Activated CD4-positive, CD25-positive, alpha-beta regulatory T cell treated with anti-CD3 and anti-CD28 coated beads, Interleukin-2, amount 50 U/mL, for 72 hours (primary cell): ENCODE measurements around the gene FAM200A.
"Not testable (repeated sequence)": the region's sequence is repeated elsewhere in the genome, so short reads cannot be mapped to it uniquely, and the experiment has no call there.

Source experiments
- DNase-seq: peaks from one replicate; pipeline ENCODE4 v3.0.0; 2021

Gene FAM200A

GRCh38 chr7:99551767-99552463 lies at the start of gene FAM200A:
FAM200A (minus strand) TSS chr7:99552114; CDS start chr7:99548407, 3,707 bp downstream.
- DNase-seq = peak; percentile 74

- no peak for DNase-seq
These were observed 47.9 kb upstream of the FAM200A start for GRCh38 chr7:99599836-99600235.

- no peak for DNase-seq
These were observed 46.0 kb upstream of the FAM200A start, which contains the start of gene TMEM225B for GRCh38 chr7:99597762-99598501. TMEM225B (plus strand) TSS chr7:99598267; CDS start chr7:99604389, 6,122 bp downstream.

- DNase-seq = no peak
These were observed 44.6 kb upstream of the FAM200A start for GRCh38 chr7:99596408-99596955.

GRCh38 chr7:99594948-99595745 lies 43.2 kb upstream of the FAM200A start:
- DNase-seq = no peak

- DNase-seq = no peak
These were observed 37.0 kb upstream of the FAM200A start for GRCh38 chr7:99588868-99589267.

- not testable (repeated sequence) for DNase-seq
These were observed 28.9 kb upstream of the FAM200A start for GRCh38 chr7:99580778-99581332.

- peak; percentile 47 for DNase-seq
These were observed 28.3 kb upstream of the FAM200A start for GRCh38 chr7:99579956-99580777.

- no peak for DNase-seq
These were observed 27.5 kb upstream of the FAM200A start for GRCh38 chr7:99579281-99579955.

- DNase-seq = no peak
These were observed 24.3 kb upstream of the FAM200A start for GRCh38 chr7:99576251-99576650.

- DNase-seq = no peak
These were observed 21.3 kb upstream of the FAM200A start for GRCh38 chr7:99573257-99573656.

GRCh38 chr7:99571768-99572167 lies 19.9 kb upstream of the FAM200A start:
- no peak for DNase-seq

- DNase-seq = not testable (repeated sequence)
These were observed 16.9 kb upstream of the FAM200A start for GRCh38 chr7:99568770-99569169.

GRCh38 chr7:99563650-99564049 lies 11.7 kb upstream of the FAM200A start:
- no peak for DNase-seq

- no peak for DNase-seq
These were observed 10.9 kb upstream of the FAM200A start for GRCh38 chr7:99562832-99563231.

GRCh38 chr7:99562114-99562784 lies 10.3 kb upstream of the FAM200A start:
- no peak for DNase-seq

- DNase-seq = no peak
These were observed 9.8 kb upstream of the FAM200A start for GRCh38 chr7:99561737-99562051.

GRCh38 chr7:99560834-99561736 lies 9.2 kb upstream of the FAM200A start:
- DNase-seq = no peak

- no peak for DNase-seq
These were observed 7.4 kb upstream of the FAM200A start for GRCh38 chr7:99559175-99559915.
